ENCODE data around the gene PIGQ. TPM values are rescaled to one million over a fixed set of nuclear protein-coding genes. Genes with fewer than 3 reads are reported as not detected.

Gene PIGQ
- total RNA-seq (10 to 100 TPM; 34.9 to 81.2 TPM), polyA plus RNA-seq (10 to 100 TPM; 41.5 to 98.2 TPM)
- long read RNA-seq, donor 1, transcript PIGQ-216 (1 exons, 1,046 nt), result major isoform, 15 of 34 reads
- long read RNA-seq, donor 1, transcript PIGQ-203 (11 exons, 3,006 nt), result minor isoform, 8 of 34 reads
- long read RNA-seq, donor 1, transcript PIGQ-210 (2 exons, 1,775 nt), result minor isoform, 10 of 34 reads
- long read RNA-seq, donor 1, partial matches to known transcripts, result 0 of 34 reads
- long read RNA-seq, donor 1, other reads (novel, unspliced or antisense), result 0 of 34 reads
- long read RNA-seq, donor 2, transcript PIGQ-216 (1 exons, 1,046 nt), result major isoform, 5 of 10 reads
- long read RNA-seq, donor 2, partial matches to known transcripts, result 0 of 10 reads
- long read RNA-seq, donor 2, other reads (novel, unspliced or antisense), result 0 of 10 reads
- long read RNA-seq, donor 3, transcript PIGQ-210 (2 exons, 1,775 nt), result minor isoform, 8 of 22 reads
- long read RNA-seq, donor 3, transcript PIGQ-203 (11 exons, 3,006 nt), result minor isoform, 5 of 22 reads
- long read RNA-seq, donor 3, transcript PIGQ-216 (1 exons, 1,046 nt), result major isoform, 9 of 22 reads
- long read RNA-seq, donor 3, partial matches to known transcripts, result 0 of 22 reads
- long read RNA-seq, donor 3, other reads (novel, unspliced or antisense), result 0 of 22 reads
- long read RNA-seq, donor 4, transcript PIGQ-216 (1 exons, 1,046 nt), result major isoform, 14 of 20 reads
- long read RNA-seq, donor 4, partial matches to known transcripts, result 0 of 20 reads
- long read RNA-seq, donor 4, other reads (novel, unspliced or antisense), result 0 of 20 reads
- long read RNA-seq, donor 5, transcript PIGQ-210 (2 exons, 1,775 nt), result minor isoform, 10 of 42 reads
- long read RNA-seq, donor 5, transcript PIGQ-216 (1 exons, 1,046 nt), result major isoform, 21 of 42 reads
- long read RNA-seq, donor 5, transcript PIGQ-203 (11 exons, 3,006 nt), result minor isoform, 7 of 42 reads
- long read RNA-seq, donor 5, partial matches to known transcripts, result 0 of 42 reads
- long read RNA-seq, donor 5, other reads (novel, unspliced or antisense), result 0 of 42 reads

GRCh38 chr16:569445-570254 lies at the start of gene PIGQ:
Gene PIGQ, plus strand, starts transcription at chr16:569968. Its CDS starts 4,107 bp downstream, at chr16:574075.
- Histone ChIP-seq H3K9me3 (ENCODE audit: control insufficient read depth in 4 of 4, insufficient read depth in 3 of 4, low read length in 3 of 4) (no peaks in the 10 kb centered on the region), H3K4me3 (peak within 1 kb of the TSS; percentile 84), H3K27ac (ENCODE audit: low read depth in 1 of 2, low read length in 1 of 2) (peak within 1 kb of the TSS; percentile 61 to 85), H3K27me3 (ENCODE audit: control insufficient read depth in 3 of 3, insufficient read depth in 3 of 3, low read length in 2 of 3) (no peaks in the 10 kb centered on the region), H3K9ac (ENCODE audit: insufficient read depth in 1 of 2, low read length in 2 of 2) (peak within 1 kb of the TSS; percentile 63 to 71), H3K36me3 (ENCODE audit: control insufficient read depth in 4 of 4, insufficient read depth in 4 of 4, low read length in 4 of 4) (peaks cover 0 to 13% (median 3%) of the 10 kb centered on the region in 4 donors), H3K4me1 (ENCODE audit: control insufficient read depth in 5 of 5, insufficient read depth in 5 of 5, low read length in 5 of 5) (peaks cover 0 to 34% (median 21%) of the 10 kb centered on the region in 5 donors)
- peak; percentile 70 to 77 (median 72) for DNase-seq
- WGBS, 2 donors, result 1 to 3% methylated on average over 39 to 87 of the region's 87 CpGs
- peak; percentile 65 for ATAC-seq (ENCODE audit: insufficient read depth, low FRiP score)
- no peak for TF ChIP-seq CTCF (IDR thresholded peaks at IDR 0.05; ENCODE audit: control extremely low read depth, extremely low read depth)

GRCh38 chr16:520847-521246 lies 48.9 kb upstream of the PIGQ start:
- 91 to 94% methylated on average over 13 of the region's 13 CpGs for WGBS, 2 donors
- Histone ChIP-seq H3K27me3 (ENCODE audit: control insufficient read depth in 3 of 3, insufficient read depth in 3 of 3, low read length in 2 of 3) (no peaks in the 10 kb centered on the region), H3K9ac (ENCODE audit: insufficient read depth in 1 of 2, low read length in 2 of 2) (no peak overlapping the region), H3K4me3 (no peak overlapping the region), H3K4me1 (ENCODE audit: control insufficient read depth in 5 of 5, insufficient read depth in 5 of 5, low read length in 5 of 5) (peaks cover 0 to 7% (median 5%) of the 10 kb centered on the region in 5 donors), H3K36me3 (ENCODE audit: control insufficient read depth in 4 of 4, insufficient read depth in 4 of 4, low read length in 4 of 4) (peaks cover 0 to 24% (median 14%) of the 10 kb centered on the region in 4 donors), H3K27ac (ENCODE audit: low read depth in 1 of 2, low read length in 1 of 2) (no peak overlapping the region), H3K9me3 (ENCODE audit: control insufficient read depth in 4 of 4, insufficient read depth in 3 of 4, low read length in 3 of 4) (no peaks in the 10 kb centered on the region)
- DNase-seq (no peak), ATAC-seq (ENCODE audit: insufficient read depth, low FRiP score) (no peak)
- TF ChIP-seq CTCF (IDR thresholded peaks at IDR 0.05; ENCODE audit: control extremely low read depth, extremely low read depth), result no peak

- TF ChIP-seq CTCF (IDR thresholded peaks at IDR 0.05; ENCODE audit: control extremely low read depth, extremely low read depth), result no peak
- no peak for DNase-seq
Observed at GRCh38 chr16:521381-522210, 48.2 kb upstream of the PIGQ start.

More at GRCh38 chr16:521381-522210, 48.2 kb upstream of the PIGQ start:
- 83 to 87% methylated on average over 34 of the region's 34 CpGs for WGBS, 2 donors
- Histone ChIP-seq H3K9me3 (ENCODE audit: control insufficient read depth in 4 of 4, insufficient read depth in 3 of 4, low read length in 3 of 4) (no peaks in the 10 kb centered on the region), H3K9ac (ENCODE audit: insufficient read depth in 1 of 2, low read length in 2 of 2) (no peak overlapping the region), H3K27me3 (ENCODE audit: control insufficient read depth in 3 of 3, insufficient read depth in 3 of 3, low read length in 2 of 3) (no peaks in the 10 kb centered on the region), H3K4me1 (ENCODE audit: control insufficient read depth in 5 of 5, insufficient read depth in 5 of 5, low read length in 5 of 5) (peaks cover 0 to 14% (median 11%) of the 10 kb centered on the region in 5 donors), H3K4me3 (no peak overlapping the region), H3K36me3 (ENCODE audit: control insufficient read depth in 4 of 4, insufficient read depth in 4 of 4, low read length in 4 of 4) (peaks cover 0 to 23% (median 12%) of the 10 kb centered on the region in 4 donors), H3K27ac (ENCODE audit: low read depth in 1 of 2, low read length in 1 of 2) (no peak overlapping the region)
- ATAC-seq (ENCODE audit: insufficient read depth, low FRiP score), result no peak

All from lung (tissue), 16 donors.